NCI-H1436 treated with DMSO at 0.1 percent for 48 hours (cell line): ENCODE data around the gene AIPL1.

Experiments
- DNase-seq: peaks from one replicate; lab custom pipeline; 2025; lab: John Stamatoyannopoulos, UW

Gene AIPL1

GRCh38 chr17:6467567-6467966 is 32.6 kb upstream of the AIPL1 start:
- no peak for DNase-seq

- DNase-seq, result no peak
Measured at GRCh38 chr17:6465206-6466003, 30.5 kb upstream of the AIPL1 start.

- DNase-seq, result no peak
Measured at GRCh38 chr17:6464446-6465041, 29.6 kb upstream of the AIPL1 start.

GRCh38 chr17:6463616-6464445 is 28.9 kb upstream of the AIPL1 start:
- DNase-seq, result no peak

- no peak for DNase-seq
Measured at GRCh38 chr17:6462692-6463091, 27.8 kb upstream of the AIPL1 start.

GRCh38 chr17:6461792-6462524 is 27.0 kb upstream of the AIPL1 start:
- DNase-seq, result no peak

GRCh38 chr17:6461246-6461645 is 26.3 kb upstream of the AIPL1 start:
- no peak for DNase-seq

GRCh38 chr17:6460531-6461161 is 25.7 kb upstream of the AIPL1 start:
- DNase-seq, result no peak

GRCh38 chr17:6458460-6458950 is 23.6 kb upstream of the AIPL1 start:
- no peak for DNase-seq

GRCh38 chr17:6457688-6458459 is 23.0 kb upstream of the AIPL1 start:
- no peak for DNase-seq

- no peak for DNase-seq
Measured at GRCh38 chr17:6456914-6457687, 22.2 kb upstream of the AIPL1 start.

- DNase-seq, result no peak
Measured at GRCh38 chr17:6456321-6456720, 21.4 kb upstream of the AIPL1 start.

GRCh38 chr17:6455321-6455705 is 20.4 kb upstream of the AIPL1 start:
- DNase-seq, result no peak

- DNase-seq, result no peak
Measured at GRCh38 chr17:6454495-6455320, 19.8 kb upstream of the AIPL1 start.

- DNase-seq, result no peak
Measured at GRCh38 chr17:6453279-6454024, 18.5 kb upstream of the AIPL1 start.

GRCh38 chr17:6452471-6453266 is 17.7 kb upstream of the AIPL1 start:
- DNase-seq, result no peak
